Neural cell (in vitro differentiated cells): ENCODE data around the gene DROSHA. TPM values are rescaled to one million over a fixed set of nuclear protein-coding genes. Genes with fewer than 3 reads are reported as not detected.

ENCODE experiments used
- H2AFZ ChIP-seq: fragments of 200-600, 300-800 bp; sonication (generic), shearing (Covaris generic); 2 replicates; pipeline ENCODE4 v1.6.0; 2014; ENCODE audit warnings: low read depth, mild to moderate bottlenecking, antibody characterized with exemption, low read length, moderate library complexity
- H3F3A ChIP-seq: fragments of 200-600 bp; shearing (Covaris generic); 2 replicates; pipeline ENCODE4 v1.6.1; 2016; ENCODE audit warnings: mild to moderate bottlenecking, moderate library complexity, mixed read lengths, antibody characterized with exemption, low read length; ENCODE audit not compliant: insufficient read depth, poor library complexity, severe bottlenecking
- H3K27ac ChIP-seq: fragments of 200-600, 300-800 bp; sonication (generic), shearing (Covaris generic); 2 replicates; pipeline ENCODE4 v1.5.1; 2014; ENCODE audit warnings: mild to moderate bottlenecking, low read length, moderate library complexity
- H3K27me3 ChIP-seq: fragments of 300-800, 200-600 bp; sonication (generic), shearing (Covaris generic); 2 replicates; pipeline ENCODE4 v1.6.0; 2014; ENCODE audit warnings: mild to moderate bottlenecking, low read depth, low read length, moderate library complexity; ENCODE audit not compliant: insufficient read depth
- H3K36me3 ChIP-seq: fragments of 300-800, 200-600 bp; sonication (generic), shearing (Covaris generic); 2 replicates; pipeline ENCODE4 v1.5.1; 2014; ENCODE audit warnings: mild to moderate bottlenecking, antibody characterized with exemption, low read length, moderate library complexity; ENCODE audit not compliant: insufficient read depth
- H3K4me2 ChIP-seq: fragments of 300-800, 200-600 bp; sonication (generic), shearing (Covaris generic); 2 replicates; pipeline ENCODE4 v1.6.0; 2014; ENCODE audit warnings: mild to moderate bottlenecking, low read length
- H3K4me3 ChIP-seq: fragments of 300-800, 200-600 bp; sonication (generic), shearing (Covaris generic); 2 replicates; pipeline ENCODE4 v1.5.1; 2014; ENCODE audit warnings: mild to moderate bottlenecking, low read length, moderate library complexity
- H3K79me2 ChIP-seq: fragments of 200-600 bp; shearing (Covaris generic); replicated peaks from 2 replicates; pipeline ENCODE4 v1.6.0; 2014; ENCODE audit warnings: mild to moderate bottlenecking, low read length, moderate library complexity; ENCODE audit not compliant: insufficient read depth
- H3K9ac ChIP-seq: fragments of 300-800, 200-600 bp; sonication (generic), shearing (Covaris generic); 2 replicates; pipeline ENCODE4 v1.6.1; 2016; ENCODE audit warnings: mild to moderate bottlenecking, low read length, mixed read lengths
- H3K9me2 ChIP-seq: fragments of 200-600 bp; shearing (Covaris generic); 2 replicates; pipeline ENCODE4 v1.6.1; 2016; ENCODE audit warnings: mild to moderate bottlenecking, low read length, mixed read lengths; ENCODE audit not compliant: insufficient read depth
- H3K9me3 ChIP-seq: fragments of 200-600, 300-800 bp; sonication (generic), shearing (Covaris generic); 2 replicates; pipeline ENCODE4 v1.6.1; 2016; ENCODE audit warnings: mild to moderate bottlenecking, mixed run types, low read length, moderate library complexity, mixed read lengths
- H4K20me1 ChIP-seq: fragments of 200-600 bp; shearing (Covaris generic); 2 replicates; pipeline ENCODE4 v1.6.1; 2016; ENCODE audit warnings: mild to moderate bottlenecking, mixed run types; ENCODE audit not compliant: insufficient read depth
- CTCF ChIP-seq: fragments of 450-650 bp; IDR thresholded peaks from 2 replicates; pipeline ENCODE4 v1.5.1; 2014; ENCODE audit warnings: antibody characterized with exemption, mild to moderate bottlenecking, moderate library complexity; ENCODE audit not compliant: poor library complexity, severe bottlenecking
- EP300 ChIP-seq: fragments of 450-650 bp; conservative IDR thresholded peaks from 2 replicates; pipeline ENCODE4 v1.6.1; 2014; ENCODE audit warnings: antibody characterized with exemption, mild to moderate bottlenecking, moderate library complexity; ENCODE audit not compliant: poor library complexity, severe bottlenecking
- EZH2 ChIP-seq: fragments of 200-600, 300-800 bp; shearing (Covaris generic), sonication (generic); IDR thresholded peaks from 2 replicates; pipeline ENCODE4 v1.6.1; 2014; ENCODE audit warnings: antibody characterized with exemption, low read length, borderline replicate concordance, mild to moderate bottlenecking; ENCODE audit not compliant: insufficient read depth, poor library complexity, severe bottlenecking
- MXI1 ChIP-seq: fragments of 450-650 bp; conservative IDR thresholded peaks from 2 replicates; pipeline ENCODE4 v1.6.1; 2014; ENCODE audit warnings: antibody characterized with exemption, mild to moderate bottlenecking; ENCODE audit not compliant: poor library complexity, severe bottlenecking
- POLR2AphosphoS5 ChIP-seq: IDR thresholded peaks from 2 replicates; pipeline ENCODE4 v1.6.1; 2012
- RAD21 ChIP-seq: fragments of 450-650 bp; conservative IDR thresholded peaks from 2 replicates; pipeline ENCODE4 v1.6.1; 2014; ENCODE audit warnings: antibody characterized with exemption, mild to moderate bottlenecking, moderate library complexity
- SMC3 ChIP-seq: fragments of 450-650 bp; conservative IDR thresholded peaks from 2 replicates; pipeline ENCODE4 v1.6.1; 2014; ENCODE audit warnings: antibody characterized with exemption, mild to moderate bottlenecking, moderate library complexity; ENCODE audit not compliant: poor library complexity
- TAF1 ChIP-seq: IDR thresholded peaks from 2 replicates; pipeline ENCODE4 v1.6.1; 2012; ENCODE audit warnings: low read depth
- polyA plus RNA-seq: library from polyadenylated mRNA; depleted of rRNA; stranded (reverse); fragments of >200 nt; gene quantifications from 2 replicates; pipeline ENCODE4 v1.2.3, GENCODE V29; 2014
- TF ChIP-seq, protein P1 (sequence below): IDR thresholded peaks from 2 replicates; pipeline ENCODE4 v1.6.1; 2012; ENCODE audit warnings: borderline replicate concordance

DROSHA gene
- polyA plus RNA-seq, 1 donor from 2014 or later: 88.5 TPM

DNA sequence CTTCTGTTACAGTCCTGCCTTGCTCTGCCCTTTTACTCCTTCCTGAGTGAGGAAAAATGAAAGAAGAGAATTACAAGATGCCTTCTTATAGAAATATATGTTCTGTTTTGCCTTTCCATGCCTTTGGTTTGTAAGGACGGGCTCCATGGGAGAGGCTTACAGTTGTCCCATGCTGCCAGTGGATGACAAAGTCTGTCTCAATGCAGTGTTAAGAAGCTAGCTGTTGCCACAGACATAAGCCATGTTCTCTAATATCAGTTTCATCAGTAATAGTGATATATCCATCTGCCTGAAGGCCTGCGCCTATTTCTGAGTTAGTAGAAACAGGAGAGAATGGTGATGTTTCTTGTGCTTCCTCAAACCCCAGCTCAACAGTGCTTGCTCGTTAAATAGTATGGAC is 28.0 kb upstream of the DROSHA start:
- Histone ChIP-seq H3K27ac (no peak overlapping the region), H3K4me3 (no peak overlapping the region), H2AFZ (no peak overlapping the region), H3F3A (no peaks in the 10 kb centered on the region), H3K4me2 (no peak overlapping the region), H4K20me1 (no peaks in the 10 kb centered on the region), H3K9me2 (no peaks in the 10 kb centered on the region), H3K27me3 (no peaks in the 10 kb centered on the region), H3K9ac (no peak overlapping the region), H3K79me2 (no peaks in the 10 kb centered on the region), H3K36me3 (no peaks in the 10 kb centered on the region), H3K9me3 (no peaks in the 10 kb centered on the region)
- TF ChIP-seq TAF1: no peak
- no peak for TF ChIP-seq SMC3
- no peak for TF ChIP-seq EZH2
- TF ChIP-seq POLR2AphosphoS5: no peak
- TF ChIP-seq, protein P1, sequence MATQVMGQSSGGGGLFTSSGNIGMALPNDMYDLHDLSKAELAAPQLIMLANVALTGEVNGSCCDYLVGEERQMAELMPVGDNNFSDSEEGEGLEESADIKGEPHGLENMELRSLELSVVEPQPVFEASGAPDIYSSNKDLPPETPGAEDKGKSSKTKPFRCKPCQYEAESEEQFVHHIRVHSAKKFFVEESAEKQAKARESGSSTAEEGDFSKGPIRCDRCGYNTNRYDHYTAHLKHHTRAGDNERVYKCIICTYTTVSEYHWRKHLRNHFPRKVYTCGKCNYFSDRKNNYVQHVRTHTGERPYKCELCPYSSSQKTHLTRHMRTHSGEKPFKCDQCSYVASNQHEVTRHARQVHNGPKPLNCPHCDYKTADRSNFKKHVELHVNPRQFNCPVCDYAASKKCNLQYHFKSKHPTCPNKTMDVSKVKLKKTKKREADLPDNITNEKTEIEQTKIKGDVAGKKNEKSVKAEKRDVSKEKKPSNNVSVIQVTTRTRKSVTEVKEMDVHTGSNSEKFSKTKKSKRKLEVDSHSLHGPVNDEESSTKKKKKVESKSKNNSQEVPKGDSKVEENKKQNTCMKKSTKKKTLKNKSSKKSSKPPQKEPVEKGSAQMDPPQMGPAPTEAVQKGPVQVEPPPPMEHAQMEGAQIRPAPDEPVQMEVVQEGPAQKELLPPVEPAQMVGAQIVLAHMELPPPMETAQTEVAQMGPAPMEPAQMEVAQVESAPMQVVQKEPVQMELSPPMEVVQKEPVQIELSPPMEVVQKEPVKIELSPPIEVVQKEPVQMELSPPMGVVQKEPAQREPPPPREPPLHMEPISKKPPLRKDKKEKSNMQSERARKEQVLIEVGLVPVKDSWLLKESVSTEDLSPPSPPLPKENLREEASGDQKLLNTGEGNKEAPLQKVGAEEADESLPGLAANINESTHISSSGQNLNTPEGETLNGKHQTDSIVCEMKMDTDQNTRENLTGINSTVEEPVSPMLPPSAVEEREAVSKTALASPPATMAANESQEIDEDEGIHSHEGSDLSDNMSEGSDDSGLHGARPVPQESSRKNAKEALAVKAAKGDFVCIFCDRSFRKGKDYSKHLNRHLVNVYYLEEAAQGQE: no peak
- no peak for TF ChIP-seq CTCF
- no peak for TF ChIP-seq RAD21
- no peak for TF ChIP-seq EP300
- no peak for TF ChIP-seq MXI1

DNA sequence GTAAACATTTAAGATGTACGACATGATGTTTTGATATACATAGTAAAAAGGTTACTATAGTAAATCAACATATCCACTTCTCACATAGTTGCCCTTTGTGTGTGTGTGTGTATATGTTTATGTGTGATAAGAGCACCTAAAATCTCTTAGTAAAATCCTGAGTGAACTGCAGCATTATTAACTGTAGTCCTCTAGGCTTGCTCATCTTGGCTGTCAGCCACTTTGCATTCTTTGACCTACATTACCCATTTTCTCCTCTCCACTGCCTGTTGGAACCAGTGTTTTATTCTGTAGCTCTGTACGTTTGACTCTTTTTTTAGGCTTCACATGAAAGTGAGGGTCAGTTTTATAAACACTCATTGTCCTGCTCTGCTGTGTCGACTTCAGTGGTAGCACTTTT is 24.6 kb upstream of the DROSHA start:
- no peak for TF ChIP-seq RAD21
- TF ChIP-seq SMC3: no peak
- TF ChIP-seq, protein P1: no peak

More for the DNA sequence above, 24.6 kb upstream of the DROSHA start:
- no peak overlapping the region for H3K4me3 ChIP-seq
- H3K9me2 ChIP-seq: no peaks in the 10 kb centered on the region
- no peaks in the 10 kb centered on the region for H4K20me1 ChIP-seq
- H3K36me3 ChIP-seq: no peaks in the 10 kb centered on the region
- H3K27ac ChIP-seq: no peak overlapping the region
- no peak overlapping the region for H3K4me2 ChIP-seq
- H3K9me3 ChIP-seq: no peaks in the 10 kb centered on the region
- H3K9ac ChIP-seq: no peak overlapping the region
- no peaks in the 10 kb centered on the region for H3K79me2 ChIP-seq
- no peaks in the 10 kb centered on the region for H3F3A ChIP-seq
- no peak overlapping the region for H2AFZ ChIP-seq
- H3K27me3 ChIP-seq: no peaks in the 10 kb centered on the region
